Astrocyte (in vitro differentiated cells and primary cell): Measurements from ENCODE around the gene TXNDC17. TPM values are rescaled to one million over a fixed set of nuclear protein-coding genes. Genes with fewer than 3 reads are reported as not detected.

Experiments
- DNase-seq: peaks from one replicate; pipeline ENCODE4 v3.0.0-alpha.2; 2010; ENCODE audit warnings: low read depth
- FAIRE-seq: peaks from 2 replicates; lab custom pipeline; 2011; peaks lifted over from hg19 to GRCh38; lab: Jason Lieb, UNC
- H2AFZ ChIP-seq: 2 replicates; pipeline ENCODE4 v1.6.0; 2012; ENCODE audit warnings: low read depth, low read length, inconsistent platforms
- H3K27ac ChIP-seq: 2 replicates; pipeline ENCODE4 v1.5.1; 2011; ENCODE audit warnings: low read depth, low read length, inconsistent platforms
- H3K27me3 ChIP-seq: 2 replicates; pipeline ENCODE4 v1.6.0; 2011; ENCODE audit warnings: low read length, inconsistent platforms; ENCODE audit not compliant: insufficient read depth
- H3K36me3 ChIP-seq: 2 replicates; pipeline ENCODE4 v1.5.1; 2011; ENCODE audit warnings: low read length, inconsistent platforms; ENCODE audit not compliant: insufficient read depth
- H3K4me1 ChIP-seq: 2 replicates; pipeline ENCODE4 v1.5.1; 2011; ENCODE audit warnings: low read length, inconsistent platforms; ENCODE audit not compliant: insufficient read depth
- H3K4me2 ChIP-seq: 2 replicates; pipeline ENCODE4 v1.6.0; 2012; ENCODE audit warnings: low read length, inconsistent platforms
- H3K4me3 ChIP-seq: 2 replicates; pipeline ENCODE4 v1.5.1; 2011; ENCODE audit warnings: low read depth, mild to moderate bottlenecking, low read length, inconsistent platforms; ENCODE audit not compliant: insufficient read depth
- H3K79me2 ChIP-seq: 2 replicates; pipeline ENCODE4 v1.6.0; 2012; ENCODE audit warnings: mild to moderate bottlenecking, low read length, inconsistent platforms; ENCODE audit not compliant: insufficient read depth
- H3K9ac ChIP-seq: 2 replicates; pipeline ENCODE4 v1.6.0; 2012; ENCODE audit warnings: mild to moderate bottlenecking, low read length, inconsistent platforms
- H3K9me3 ChIP-seq: 2 replicates; pipeline ENCODE4 v1.5.1; 2012; ENCODE audit warnings: low read depth, mild to moderate bottlenecking, low read length, inconsistent platforms; ENCODE audit not compliant: insufficient read depth
- H4K20me1 ChIP-seq: 2 replicates; pipeline ENCODE4 v1.6.0; 2012; ENCODE audit warnings: low read length, inconsistent platforms; ENCODE audit not compliant: insufficient read depth
- H3K27ac Mint-ChIP-seq: one replicate; pipeline ENCODE4 v1.8.0; 2021; ENCODE audit warnings: mild to moderate bottlenecking, mixed read lengths; ENCODE audit not compliant: unreplicated experiment
- H3K27me3 Mint-ChIP-seq: one replicate; pipeline ENCODE4 v1.8.0; 2021; ENCODE audit warnings: low read depth, mixed read lengths; ENCODE audit not compliant: unreplicated experiment
- H3K36me3 Mint-ChIP-seq: one replicate; pipeline ENCODE4 v1.8.0; 2021; ENCODE audit warnings: low read depth, mixed read lengths; ENCODE audit not compliant: unreplicated experiment
- H3K4me1 Mint-ChIP-seq: one replicate; pipeline ENCODE4 v1.8.0; 2021; ENCODE audit warnings: low read depth, mixed read lengths; ENCODE audit not compliant: unreplicated experiment
- H3K4me3 Mint-ChIP-seq: one replicate; pipeline ENCODE4 v1.8.0; 2021; ENCODE audit warnings: mild to moderate bottlenecking, moderate library complexity, mixed read lengths; ENCODE audit not compliant: unreplicated experiment
- H3K9me3 Mint-ChIP-seq: one replicate; pipeline ENCODE4 v1.8.0; 2021; ENCODE audit warnings: mild to moderate bottlenecking, mixed read lengths; ENCODE audit not compliant: unreplicated experiment
- CTCF ChIP-seq: IDR thresholded peaks from 2 replicates; pipeline ENCODE4 v1.5.1; 2011; ENCODE audit warnings: low read depth, mild to moderate bottlenecking, inconsistent platforms, low read length, moderate library complexity; ENCODE audit not compliant: insufficient read depth
- EZH2 ChIP-seq: IDR thresholded peaks from 2 replicates; pipeline ENCODE4 v1.6.1; 2012; ENCODE audit warnings: mild to moderate bottlenecking, low read length, inconsistent platforms; ENCODE audit not compliant: insufficient read depth
- total RNA-seq: library from RNA; stranded (reverse); gene quantifications from 2 replicates; pipeline ENCODE4 v1.2.1, GENCODE V29; 2021

TXNDC17 gene
- total RNA-seq, 1 donor from 2014 or later: 158 TPM

GRCh38 chr17:6679241-6679640 lies 38.4 kb downstream of the TXNDC17 start:
- Mint-ChIP-seq H3K9me3 (peaks cover 3% of the 10 kb centered on the region), H3K27ac (no peak overlapping the region), H3K4me3 (no peak overlapping the region), H3K36me3 (no peaks in the 10 kb centered on the region), H3K27me3 (peaks cover 35% of the 10 kb centered on the region), H3K4me1 (peaks cover 23% of the 10 kb centered on the region)
- Histone ChIP-seq H2AFZ (no peak overlapping the region), H3K27me3 (peaks cover 15% of the 10 kb centered on the region), H3K4me1 (no peaks in the 10 kb centered on the region), H3K36me3 (no peaks in the 10 kb centered on the region), H3K4me3 (no peak overlapping the region), H3K9me3 (no peaks in the 10 kb centered on the region), H4K20me1 (no peaks in the 10 kb centered on the region), H3K9ac (no peak overlapping the region), H3K4me2 (no peak overlapping the region), H3K27ac (no peak overlapping the region), H3K79me2 (no peaks in the 10 kb centered on the region)
- no peak for FAIRE-seq
- no peak for DNase-seq
- TF ChIP-seq CTCF (no peak), EZH2 (no peak)

DNA sequence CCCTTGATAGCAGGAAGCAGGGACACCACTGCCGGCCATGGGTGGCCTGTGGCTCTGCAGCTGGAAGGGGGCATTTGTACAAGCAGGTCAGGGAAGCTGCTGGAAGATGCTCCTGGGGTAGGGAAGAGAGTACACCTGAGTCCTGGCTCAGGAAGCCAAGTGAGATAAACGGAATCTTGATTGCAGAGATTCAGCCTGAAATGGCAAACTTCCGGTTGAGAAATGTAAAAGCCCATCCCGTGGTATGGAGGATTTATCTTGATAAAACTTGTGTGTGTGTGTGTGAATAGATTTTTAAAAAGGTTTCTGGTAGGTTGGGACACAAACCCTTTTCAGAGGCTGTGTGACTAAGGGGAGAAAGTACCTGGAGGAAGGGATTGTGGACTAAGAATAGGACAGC lies 40.3 kb downstream of the TXNDC17 start:
- H3K27ac Mint-ChIP-seq: no peak overlapping the region
- peaks cover 16% of the 10 kb centered on the region for H3K4me1 Mint-ChIP-seq
- peaks cover 3% of the 10 kb centered on the region for H3K9me3 Mint-ChIP-seq
- no peak overlapping the region for H2AFZ ChIP-seq
- peaks cover 40% of the 10 kb centered on the region for H3K27me3 Mint-ChIP-seq
- no peaks in the 10 kb centered on the region for H3K9me3 ChIP-seq
- TF ChIP-seq CTCF: no peak
- no peak for TF ChIP-seq EZH2
- no peaks in the 10 kb centered on the region for H3K36me3 ChIP-seq
- no peak overlapping the region for H3K27ac ChIP-seq
- DNase-seq (no peak), FAIRE-seq (no peak)
- H3K36me3 Mint-ChIP-seq: no peaks in the 10 kb centered on the region
- H3K9ac ChIP-seq: no peak overlapping the region
- no peak overlapping the region for H3K4me2 ChIP-seq
- H3K4me3 Mint-ChIP-seq: no peak overlapping the region
- no peak overlapping the region for H3K4me3 ChIP-seq
- H3K79me2 ChIP-seq: no peaks in the 10 kb centered on the region
- H3K4me1 ChIP-seq: no peaks in the 10 kb centered on the region
- H3K27me3 ChIP-seq: peaks cover 15% of the 10 kb centered on the region
- H4K20me1 ChIP-seq: no peaks in the 10 kb centered on the region

GRCh38 chr17:6681671-6682070 lies 40.8 kb downstream of the TXNDC17 start:
- FAIRE-seq (no peak), DNase-seq (no peak)
- no peak overlapping the region for H3K4me2 ChIP-seq
- no peaks in the 10 kb centered on the region for H4K20me1 ChIP-seq
- Mint-ChIP-seq H3K36me3 (no peaks in the 10 kb centered on the region), H3K9me3 (peaks cover 3% of the 10 kb centered on the region), H3K4me3 (no peak overlapping the region), H3K4me1 (peaks cover 13% of the 10 kb centered on the region), H3K27me3 (peaks cover 41% of the 10 kb centered on the region), H3K27ac (no peak overlapping the region)
- no peak overlapping the region for H2AFZ ChIP-seq
- no peaks in the 10 kb centered on the region for H3K4me1 ChIP-seq
- H3K79me2 ChIP-seq: no peaks in the 10 kb centered on the region
- no peaks in the 10 kb centered on the region for H3K36me3 ChIP-seq
- H3K27me3 ChIP-seq: peaks cover 12% of the 10 kb centered on the region
- TF ChIP-seq CTCF (no peak), EZH2 (no peak)
- no peak overlapping the region for H3K4me3 ChIP-seq
- H3K27ac ChIP-seq: no peak overlapping the region
- no peak overlapping the region for H3K9ac ChIP-seq
- no peaks in the 10 kb centered on the region for H3K9me3 ChIP-seq
